Measurements from ENCODE around the gene FGF23.

DNA sequence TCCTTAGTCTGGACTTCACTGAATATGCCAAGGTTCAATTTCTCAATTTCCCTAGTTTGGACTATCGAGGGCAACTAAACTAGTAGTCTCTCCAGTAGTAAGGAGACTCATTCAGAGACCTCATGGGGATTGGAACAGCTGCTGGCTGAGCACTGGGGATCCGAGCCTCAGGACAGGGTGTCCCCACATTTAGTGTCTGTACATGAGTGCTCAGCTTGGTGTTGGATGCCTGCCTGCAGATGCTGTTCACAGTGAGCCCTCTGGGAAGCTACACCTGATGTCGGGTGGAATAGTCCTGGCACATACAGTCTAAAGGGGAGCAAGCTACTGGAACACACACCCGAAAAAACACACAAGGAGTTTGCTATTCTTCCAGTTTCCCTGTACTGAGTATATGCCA lies 820 bp upstream of the FGF23 start:
- TF ChIP-seq POLR2A (IDR thresholded peaks at IDR 0.05) = no peak
- TF ChIP-seq, protein P1, sequence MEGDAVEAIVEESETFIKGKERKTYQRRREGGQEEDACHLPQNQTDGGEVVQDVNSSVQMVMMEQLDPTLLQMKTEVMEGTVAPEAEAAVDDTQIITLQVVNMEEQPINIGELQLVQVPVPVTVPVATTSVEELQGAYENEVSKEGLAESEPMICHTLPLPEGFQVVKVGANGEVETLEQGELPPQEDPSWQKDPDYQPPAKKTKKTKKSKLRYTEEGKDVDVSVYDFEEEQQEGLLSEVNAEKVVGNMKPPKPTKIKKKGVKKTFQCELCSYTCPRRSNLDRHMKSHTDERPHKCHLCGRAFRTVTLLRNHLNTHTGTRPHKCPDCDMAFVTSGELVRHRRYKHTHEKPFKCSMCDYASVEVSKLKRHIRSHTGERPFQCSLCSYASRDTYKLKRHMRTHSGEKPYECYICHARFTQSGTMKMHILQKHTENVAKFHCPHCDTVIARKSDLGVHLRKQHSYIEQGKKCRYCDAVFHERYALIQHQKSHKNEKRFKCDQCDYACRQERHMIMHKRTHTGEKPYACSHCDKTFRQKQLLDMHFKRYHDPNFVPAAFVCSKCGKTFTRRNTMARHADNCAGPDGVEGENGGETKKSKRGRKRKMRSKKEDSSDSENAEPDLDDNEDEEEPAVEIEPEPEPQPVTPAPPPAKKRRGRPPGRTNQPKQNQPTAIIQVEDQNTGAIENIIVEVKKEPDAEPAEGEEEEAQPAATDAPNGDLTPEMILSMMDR (IDR thresholded peaks at IDR 0.05) = no peak
